Activated CD8-positive, alpha-beta memory T cell treated with anti-CD3 and anti-CD28 coated beads, Interleukin-2, amount 50 U/mL, for 24 hours (primary cell): Measurements from ENCODE around the gene CDH8.
"Not testable (repeated sequence)": the region's sequence is repeated elsewhere in the genome, so short reads cannot be mapped to it uniquely, and the experiment has no call there.

Experiments used
- DNase-seq: peaks from one replicate; pipeline ENCODE4 v3.0.0-alpha.2; 2020; ENCODE audit errors: extremely low read depth

The CDH8 gene

GRCh38 chr16:61934601-61935000 is 101.6 kb downstream of the CDH8 start:
- no peak for DNase-seq

DNA sequence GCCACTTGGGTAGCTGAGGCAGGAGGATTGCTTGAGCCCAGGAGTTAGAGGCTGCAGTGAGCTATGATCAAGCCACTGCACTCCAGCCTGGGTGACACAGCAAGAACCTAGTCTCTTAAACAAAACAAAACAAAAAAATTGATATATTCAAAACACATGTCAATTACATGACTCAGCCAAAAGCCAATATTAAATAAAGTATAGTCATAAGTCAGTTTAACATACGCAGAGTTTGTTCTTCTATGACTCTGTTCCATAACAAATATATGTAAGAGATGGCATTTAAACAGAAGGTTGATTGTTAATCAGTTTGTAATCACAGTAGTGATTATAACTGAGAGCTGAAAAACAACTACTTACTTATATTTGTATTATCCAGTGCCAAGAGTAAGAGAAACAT is 106.5 kb downstream of the CDH8 start:
- no peak for DNase-seq

DNA sequence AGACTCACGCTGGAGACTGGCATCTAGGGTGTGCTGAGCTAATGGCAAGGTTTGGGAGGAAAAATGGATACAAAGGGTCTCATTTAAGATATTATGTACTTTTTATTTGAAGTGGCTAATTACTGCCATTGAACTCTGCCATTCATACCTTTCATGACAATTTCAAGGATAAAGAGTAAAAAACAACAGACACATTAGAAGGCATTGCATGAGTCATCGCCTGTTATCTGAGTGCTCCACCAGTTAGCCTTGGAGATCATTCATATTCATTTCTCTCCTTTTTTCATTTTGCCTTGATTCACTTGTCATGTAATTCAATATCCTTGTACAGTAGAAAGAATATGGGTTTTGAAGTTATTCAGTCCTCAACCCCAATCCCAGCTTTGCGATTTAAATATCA is 109.5 kb downstream of the CDH8 start:
- DNase-seq: no peak

GRCh38 chr16:61923629-61924028 is 112.6 kb downstream of the CDH8 start:
- DNase-seq: no peak

DNA sequence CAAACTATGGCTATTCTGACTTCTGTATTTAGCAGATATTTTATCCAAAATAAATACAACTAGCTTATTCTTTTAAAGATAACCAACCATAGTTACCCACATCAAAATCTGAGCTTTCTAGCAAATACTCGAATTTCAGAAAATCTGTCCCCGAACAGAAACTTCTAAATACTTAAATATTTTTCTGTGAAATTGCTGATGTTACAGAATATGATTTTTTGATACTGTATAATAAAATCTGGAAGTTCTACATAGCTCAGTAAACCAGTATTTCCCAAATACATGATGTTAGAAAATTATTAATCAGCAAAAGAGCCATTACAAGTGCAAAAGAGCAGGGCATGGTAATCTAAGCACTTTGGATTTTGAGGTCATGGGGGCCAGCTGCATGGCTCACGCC is 114.9 kb downstream of the CDH8 start:
- DNase-seq: no peak

DNA sequence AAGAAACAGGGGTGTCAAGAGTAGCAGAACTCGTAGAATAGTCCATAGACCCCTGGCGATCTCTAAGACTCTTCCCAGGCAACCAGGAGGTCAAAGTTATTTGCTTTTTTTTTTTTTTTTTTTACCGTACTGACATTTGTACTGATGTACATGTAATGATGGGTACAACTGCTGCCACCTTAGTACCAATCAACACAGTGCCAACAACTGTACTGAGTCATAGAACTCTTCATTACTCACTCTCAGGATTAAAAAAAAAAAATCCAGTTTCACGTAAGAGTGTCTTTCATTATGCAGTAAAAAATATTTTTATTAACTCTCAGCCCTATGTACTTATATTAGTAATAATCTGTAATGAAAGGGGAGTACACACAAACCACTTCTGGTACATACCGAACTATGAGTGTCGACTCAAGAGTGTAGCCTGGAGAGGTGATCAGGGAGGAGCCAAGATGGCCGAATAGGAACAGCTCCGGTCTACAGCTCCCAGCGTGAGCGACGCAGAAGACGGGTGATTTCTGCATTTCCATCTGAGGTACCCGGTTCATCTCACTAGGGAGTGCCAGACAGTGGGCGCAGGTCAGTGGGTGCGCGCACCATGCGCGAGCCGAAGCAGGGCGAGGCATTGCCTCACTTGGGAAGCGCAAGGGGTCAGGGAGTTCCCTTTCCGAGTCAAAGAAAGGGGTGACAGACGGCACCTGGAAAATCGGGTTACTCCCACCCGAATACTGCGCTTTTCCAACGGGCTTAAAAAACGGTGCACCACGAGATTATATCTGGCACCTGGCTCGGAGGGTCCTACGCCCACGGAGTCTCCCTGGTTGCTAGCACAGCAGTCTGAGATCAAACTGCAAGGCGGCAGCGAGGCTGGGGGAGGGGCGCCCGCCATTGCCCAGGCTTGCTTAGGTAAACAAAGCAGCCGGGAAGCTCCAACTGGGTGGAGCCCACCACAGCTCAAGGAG is 118.1 kb downstream of the CDH8 start:
- not testable (repeated sequence) for DNase-seq

- no peak for DNase-seq
These were observed 120.7 kb downstream of the CDH8 start for GRCh38 chr16:61915569-61915968.

- DNase-seq: no peak
These were observed 127.2 kb downstream of the CDH8 start for GRCh38 chr16:61909074-61909473.

- no peak for DNase-seq
These were observed 127.8 kb downstream of the CDH8 start for GRCh38 chr16:61908426-61908825.

DNA sequence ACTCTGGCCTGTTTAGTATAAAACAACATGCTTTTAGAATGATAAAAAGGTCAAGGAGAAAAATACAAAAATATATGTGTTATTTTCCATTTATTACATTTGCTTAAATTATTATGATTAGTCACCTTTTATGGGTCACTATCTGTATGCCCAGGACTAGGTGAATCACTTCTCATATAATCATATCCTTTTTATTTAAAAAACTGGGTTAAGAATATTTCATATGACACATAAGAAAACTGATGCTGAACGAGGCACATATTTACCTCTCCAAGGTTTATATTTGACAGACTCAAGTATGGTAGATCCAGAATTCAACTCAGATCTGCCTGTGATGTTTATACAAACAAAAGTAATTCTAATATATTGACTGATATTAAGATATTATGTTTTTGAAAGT is 134.5 kb downstream of the CDH8 start:
- DNase-seq: no peak

DNA sequence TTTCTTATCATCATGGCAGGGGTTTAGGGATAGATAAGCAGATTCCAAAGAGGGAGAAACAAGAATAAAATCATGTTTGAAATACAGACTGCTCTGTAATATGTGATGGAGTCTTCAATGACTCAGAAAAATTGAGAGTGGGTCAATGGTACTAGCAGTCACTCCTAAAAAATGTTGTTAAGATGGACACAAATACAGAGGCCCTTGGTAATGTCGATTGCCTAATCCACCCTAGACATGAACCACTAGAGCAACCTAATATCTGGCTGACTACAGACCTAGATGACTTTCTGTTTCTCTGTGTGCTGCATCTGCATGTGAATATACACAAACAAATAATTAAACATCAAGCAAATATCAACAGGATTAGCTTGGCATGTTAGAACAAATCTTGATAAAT is 135.8 kb downstream of the CDH8 start:
- DNase-seq: no peak

- no peak for DNase-seq
These were observed 138.6 kb downstream of the CDH8 start for GRCh38 chr16:61897657-61898056.

DNA sequence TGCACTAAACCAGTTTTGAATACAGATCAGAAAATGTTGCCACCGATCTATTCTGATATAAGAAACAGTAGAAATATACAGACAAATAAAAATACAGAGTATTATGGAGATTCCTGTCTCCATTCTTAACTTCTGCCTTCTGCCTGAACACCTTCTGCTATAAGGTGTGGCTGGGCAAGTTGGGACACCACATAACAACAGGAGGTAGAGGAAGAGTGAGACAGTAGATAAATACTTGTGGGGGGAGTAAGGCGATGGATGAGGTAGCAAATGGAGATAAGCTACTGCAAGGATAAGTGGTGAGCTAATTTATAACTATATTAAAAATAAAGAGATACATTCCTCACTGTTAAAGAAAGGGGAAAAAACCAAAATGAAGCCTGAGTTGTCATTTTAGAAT is 143.7 kb downstream of the CDH8 start:
- DNase-seq: no peak

DNA sequence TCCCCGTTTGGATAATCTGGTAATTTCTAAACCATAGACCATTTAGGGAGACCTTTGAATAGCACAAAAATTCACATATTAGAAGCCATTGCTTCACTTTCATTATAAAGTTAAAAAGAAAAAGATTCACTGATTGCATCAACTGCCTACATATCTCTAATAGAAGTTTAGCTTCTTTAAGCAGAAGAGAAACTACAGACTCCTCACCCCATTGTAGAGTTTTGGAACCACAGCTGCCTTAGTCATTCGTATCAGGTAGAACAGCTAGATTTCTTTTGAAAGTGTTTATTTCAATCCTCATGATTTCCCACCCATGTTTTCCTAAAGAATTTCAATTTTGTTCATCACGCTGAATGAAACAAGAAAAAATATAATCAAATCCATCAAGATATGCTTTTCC is 144.8 kb downstream of the CDH8 start:
- no peak for DNase-seq

GRCh38 chr16:61890386-61890785 is 145.9 kb downstream of the CDH8 start:
- no peak for DNase-seq

- DNase-seq: no peak
These were observed 148.3 kb downstream of the CDH8 start for GRCh38 chr16:61887903-61888302.

DNA sequence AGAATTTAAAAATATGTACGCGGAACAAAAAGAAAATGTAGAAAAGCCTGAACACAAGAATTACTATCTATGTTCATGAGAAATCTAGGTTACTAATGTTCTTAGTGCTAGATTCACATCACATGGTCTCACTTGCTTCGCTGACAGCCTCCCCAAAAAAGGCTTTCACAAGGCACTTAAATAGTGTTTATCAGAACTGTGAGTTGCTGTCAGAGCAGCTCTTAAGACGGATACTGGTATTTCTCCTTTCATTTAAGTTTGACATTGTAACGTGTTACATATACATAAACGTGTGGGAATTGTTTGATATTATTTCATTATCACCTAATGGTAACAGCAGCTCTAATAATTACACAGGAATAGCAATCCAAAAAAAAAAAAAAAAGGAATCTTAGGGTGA is 150.9 kb downstream of the CDH8 start:
- DNase-seq: no peak

DNA sequence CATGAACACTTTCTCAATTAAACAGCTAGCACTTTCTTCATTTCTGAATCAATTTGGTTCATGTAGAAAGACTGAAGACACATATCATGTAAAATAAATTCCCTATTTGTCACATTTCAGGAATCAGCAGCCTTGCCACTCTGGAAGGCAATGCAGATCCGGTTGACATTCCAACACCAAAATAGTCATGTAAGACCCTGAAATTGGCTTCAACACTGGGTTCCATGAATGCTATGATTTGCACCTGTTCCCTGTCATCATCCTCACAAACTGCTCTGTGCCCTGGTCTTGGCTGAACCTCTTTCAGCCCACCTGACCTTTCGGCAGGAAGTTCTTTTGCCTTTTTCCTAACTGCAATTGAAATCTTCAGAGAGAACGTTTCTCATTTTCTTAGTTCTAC is 156.9 kb downstream of the CDH8 start:
- no peak for DNase-seq

DNA sequence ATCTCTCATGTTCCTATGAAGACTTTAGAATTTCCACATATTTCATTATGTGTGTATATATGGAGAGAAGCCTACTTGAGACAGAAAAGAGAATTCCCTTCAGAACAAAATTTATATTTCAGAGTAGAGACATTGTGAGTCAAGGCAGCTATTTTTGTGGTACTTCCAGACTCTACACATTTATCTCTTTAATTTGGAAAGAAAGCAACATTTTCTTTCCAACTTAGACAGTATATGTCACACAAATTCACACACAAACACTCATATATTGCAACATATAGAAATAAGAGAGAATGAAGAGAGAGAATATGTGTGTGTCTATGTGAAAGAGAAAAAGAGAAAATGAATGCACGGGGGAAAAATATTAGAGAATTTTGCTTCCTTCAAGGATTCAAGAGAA is 158.8 kb downstream of the CDH8 start:
- DNase-seq: no peak

DNA sequence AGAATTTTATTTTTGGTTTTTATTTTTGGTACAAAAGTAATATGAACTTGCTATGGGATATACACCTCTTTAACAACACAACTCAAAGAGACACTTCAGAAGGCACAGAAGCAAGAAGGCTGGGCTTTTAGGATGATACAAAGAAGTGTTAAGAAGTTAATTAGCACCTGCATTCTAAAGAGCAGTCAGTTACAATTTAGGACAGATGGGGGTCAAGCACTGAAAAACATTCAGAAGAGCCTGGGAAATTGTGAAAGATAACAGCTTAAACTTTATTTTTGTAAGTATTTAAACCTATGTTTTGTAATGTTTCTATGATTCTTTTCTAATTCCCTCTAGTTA is 163.5 kb downstream of the CDH8 start:
- no peak for DNase-seq

DNA sequence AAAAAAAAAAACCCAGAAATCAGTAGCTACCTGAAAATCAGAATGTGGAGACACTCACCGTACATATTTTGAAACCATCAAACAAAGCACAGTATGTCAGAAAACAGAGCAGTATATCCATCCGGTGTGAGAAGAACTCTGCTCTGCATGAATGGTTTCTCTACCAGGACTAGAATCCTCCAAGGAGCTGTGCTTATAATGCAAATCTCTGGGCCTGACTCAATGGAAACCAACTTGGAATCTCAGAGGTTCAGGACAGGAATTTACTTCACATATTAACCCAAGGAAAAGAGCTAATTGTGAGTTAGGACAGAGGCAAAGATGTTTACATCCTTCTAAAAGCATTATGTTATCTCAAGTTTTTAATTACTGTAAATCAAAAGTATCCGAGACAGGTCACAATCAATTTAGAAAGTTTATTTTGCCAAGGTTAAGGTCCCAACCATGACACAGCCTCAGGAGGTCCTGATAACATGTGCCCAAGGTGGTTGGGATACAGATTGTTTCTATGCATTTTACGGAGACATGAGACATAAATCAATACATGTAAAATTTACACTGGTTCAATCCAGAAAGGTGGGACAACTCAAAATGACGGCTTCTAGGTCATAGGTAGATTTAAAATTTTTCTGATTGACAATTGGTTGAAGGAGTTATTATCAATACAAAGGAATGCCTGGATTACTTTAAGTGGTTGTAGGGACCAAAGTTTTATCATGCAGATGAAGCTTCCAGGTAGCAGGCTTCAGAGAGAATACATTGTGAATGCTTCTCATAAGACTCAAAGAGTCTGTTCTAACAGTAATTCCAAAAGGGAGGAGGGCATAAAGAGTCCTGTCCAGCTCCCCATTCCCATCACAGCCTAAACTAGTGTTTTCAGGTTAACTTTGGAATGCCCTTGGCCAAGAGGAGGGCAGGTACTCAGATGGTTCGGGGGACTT is 164.1 kb downstream of the CDH8 start:
- no peak for DNase-seq

GRCh38 chr16:61862221-61863155 is 173.8 kb downstream of the CDH8 start:
- no peak for DNase-seq
